MCF 10A (cell line): ENCODE measurements around the gene KRTAP5-6. TPM values are rescaled to one million over a fixed set of nuclear protein-coding genes. Genes with fewer than 3 reads are reported as not detected.

Experiments
- BruUV-seq: library from RNA; stranded (reverse); fragments of 400-500 nt; replicated peaks from 2 replicates; lab custom pipeline; 2021; lab: Mats Ljungman, UMichigan
- CTCF ChIA-PET: fragments of 300-600 bp; sonication (Branson Sonifier 250); formaldehyde crosslinking; extraction: SDS; loops from one replicate; lab custom pipeline; 2021; ENCODE audit warnings: antibody characterized with exemption, inconsistent platforms; lab: Yijun Ruan, JAX
- POLR2A ChIA-PET: fragments of 300-600, 350-650 bp; sonication (Branson Sonifier 250); formaldehyde crosslinking; extraction: SDS; loops from one replicate; lab custom pipeline; 2020; ENCODE audit warnings: antibody characterized with exemption, inconsistent platforms; lab: Yijun Ruan, JAX
- DNase-seq: peaks from one replicate; pipeline ENCODE4 v3.0.0-alpha.2; 2018; ENCODE audit not compliant: unreplicated experiment
- H3K27ac Mint-ChIP-seq: one replicate; pipeline ENCODE4 v1.8.0; 2022; ENCODE audit warnings: mild to moderate bottlenecking, low read depth, mixed read lengths; ENCODE audit not compliant: unreplicated experiment
- H3K27me3 Mint-ChIP-seq: one replicate; pipeline ENCODE4 v1.8.0; 2022; ENCODE audit warnings: mixed read lengths; ENCODE audit not compliant: insufficient read depth, unreplicated experiment
- H3K36me3 Mint-ChIP-seq: one replicate; pipeline ENCODE4 v1.8.0; 2022; ENCODE audit warnings: mild to moderate bottlenecking, moderate library complexity, mixed read lengths; ENCODE audit not compliant: insufficient read depth, unreplicated experiment
- H3K4me1 Mint-ChIP-seq: one replicate; pipeline ENCODE4 v1.8.0; 2022; ENCODE audit warnings: mixed read lengths; ENCODE audit not compliant: insufficient read depth, unreplicated experiment
- H3K4me3 Mint-ChIP-seq: one replicate; pipeline ENCODE4 v1.8.0; 2022; ENCODE audit warnings: mild to moderate bottlenecking, moderate library complexity, mixed read lengths; ENCODE audit not compliant: unreplicated experiment
- H3K9me3 Mint-ChIP-seq: one replicate; pipeline ENCODE4 v1.8.0; 2022; ENCODE audit warnings: mixed read lengths; ENCODE audit not compliant: unreplicated experiment
- intact Hi-C: fragments of 100-400 bp; cut with micrococcal nuclease; formaldehyde crosslinking; loops from 2 replicates; pipeline ENCODE4 v1.14.1; 2022
- total RNA-seq: library from RNA; stranded (reverse); gene quantifications from 2 replicates; pipeline ENCODE4 v1.2.3, GENCODE V29; 2022
- TF ChIP-seq, protein P1 (sequence below): fragments of 200-600 bp; IDR thresholded peaks from one replicate; pipeline ENCODE4 v1.8.0; 2022; ENCODE audit warnings: antibody characterized with exemption, mild to moderate bottlenecking; ENCODE audit not compliant: unreplicated experiment

Gene KRTAP5-6
- total RNA-seq, 1 experiment from 2014 or later = not detected

DNA sequence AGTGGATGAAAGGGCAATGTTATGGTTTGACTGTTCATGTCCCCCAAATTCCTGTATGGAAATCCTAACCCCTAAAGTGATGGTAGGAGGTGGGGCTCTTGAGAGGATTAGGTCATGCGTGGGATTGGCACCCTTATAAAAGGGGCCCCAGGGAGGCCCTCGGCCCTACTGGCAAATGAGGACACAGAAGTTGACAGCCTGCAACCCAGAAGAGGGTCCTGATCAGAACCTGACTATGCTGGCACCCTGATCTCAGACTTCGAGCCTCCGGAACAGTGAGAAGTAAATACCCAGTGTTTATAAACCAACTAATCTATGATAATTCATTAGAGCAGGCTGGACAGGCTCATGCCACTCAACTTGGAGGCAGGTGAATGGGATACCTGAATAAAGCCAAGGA lies 44.7 kb downstream of the KRTAP5-6 start:
- TF ChIP-seq, protein P1, sequence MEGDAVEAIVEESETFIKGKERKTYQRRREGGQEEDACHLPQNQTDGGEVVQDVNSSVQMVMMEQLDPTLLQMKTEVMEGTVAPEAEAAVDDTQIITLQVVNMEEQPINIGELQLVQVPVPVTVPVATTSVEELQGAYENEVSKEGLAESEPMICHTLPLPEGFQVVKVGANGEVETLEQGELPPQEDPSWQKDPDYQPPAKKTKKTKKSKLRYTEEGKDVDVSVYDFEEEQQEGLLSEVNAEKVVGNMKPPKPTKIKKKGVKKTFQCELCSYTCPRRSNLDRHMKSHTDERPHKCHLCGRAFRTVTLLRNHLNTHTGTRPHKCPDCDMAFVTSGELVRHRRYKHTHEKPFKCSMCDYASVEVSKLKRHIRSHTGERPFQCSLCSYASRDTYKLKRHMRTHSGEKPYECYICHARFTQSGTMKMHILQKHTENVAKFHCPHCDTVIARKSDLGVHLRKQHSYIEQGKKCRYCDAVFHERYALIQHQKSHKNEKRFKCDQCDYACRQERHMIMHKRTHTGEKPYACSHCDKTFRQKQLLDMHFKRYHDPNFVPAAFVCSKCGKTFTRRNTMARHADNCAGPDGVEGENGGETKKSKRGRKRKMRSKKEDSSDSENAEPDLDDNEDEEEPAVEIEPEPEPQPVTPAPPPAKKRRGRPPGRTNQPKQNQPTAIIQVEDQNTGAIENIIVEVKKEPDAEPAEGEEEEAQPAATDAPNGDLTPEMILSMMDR = no peak
- Mint-ChIP-seq H3K27ac (no peak overlapping the region), H3K9me3 (peaks cover 3% of the 10 kb centered on the region), H3K4me1 (peaks cover 6% of the 10 kb centered on the region), H3K4me3 (no peak overlapping the region), H3K36me3 (peaks cover 6% of the 10 kb centered on the region), H3K27me3 (peaks cover 21% of the 10 kb centered on the region)
- POLR2A ChIA-PET = interaction anchor here (0.9 to 1.1 kb wide), 2 partner anchors 21 to 48 kb away, joined by 4 to 7 read pairs; no protein-coding TSS in a partner anchor
- CTCF ChIA-PET = no interaction called here
- no peak for DNase-seq
- intact Hi-C loops = no loop called here
- BruUV-seq = no TSS peak

DNA sequence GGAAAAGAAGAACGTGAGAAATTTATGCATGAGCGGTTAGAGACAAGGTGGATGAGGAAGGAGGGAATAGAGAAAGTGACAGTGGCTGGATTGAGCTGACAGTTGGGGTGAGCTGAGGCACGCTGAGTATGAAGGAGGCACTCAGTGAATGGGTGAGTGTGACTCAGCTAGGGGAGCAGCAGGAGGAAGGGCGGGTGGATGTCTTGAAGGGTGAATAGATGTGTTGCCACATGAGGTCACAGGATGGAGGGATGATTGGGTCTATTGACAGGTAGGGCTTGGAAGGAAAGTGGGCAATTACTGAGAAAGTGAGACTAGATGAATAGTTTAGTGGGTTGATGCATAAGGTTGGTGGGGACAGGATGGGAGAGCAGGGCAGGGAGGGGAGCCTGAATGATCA lies 45.4 kb downstream of the KRTAP5-6 start:
- intact Hi-C loops = no loop called here
- no peaks in the 10 kb centered on the region for H3K9me3 Mint-ChIP-seq
- peaks cover 18% of the 10 kb centered on the region for H3K27me3 Mint-ChIP-seq
- DNase-seq = no peak
- H3K4me3 Mint-ChIP-seq = no peak overlapping the region
- H3K36me3 Mint-ChIP-seq = peaks cover 6% of the 10 kb centered on the region
- ChIA-PET POLR2A (interaction anchor here (0.6 to 1.1 kb wide), 3 partner anchors 20 to 347 kb away, joined by 3 to 7 read pairs (median 4); no protein-coding TSS in a partner anchor), CTCF (no interaction called here)
- peaks cover 6% of the 10 kb centered on the region for H3K4me1 Mint-ChIP-seq
- H3K27ac Mint-ChIP-seq = no peak overlapping the region
- TF ChIP-seq, protein P1 = no peak
- no TSS peak for BruUV-seq

DNA sequence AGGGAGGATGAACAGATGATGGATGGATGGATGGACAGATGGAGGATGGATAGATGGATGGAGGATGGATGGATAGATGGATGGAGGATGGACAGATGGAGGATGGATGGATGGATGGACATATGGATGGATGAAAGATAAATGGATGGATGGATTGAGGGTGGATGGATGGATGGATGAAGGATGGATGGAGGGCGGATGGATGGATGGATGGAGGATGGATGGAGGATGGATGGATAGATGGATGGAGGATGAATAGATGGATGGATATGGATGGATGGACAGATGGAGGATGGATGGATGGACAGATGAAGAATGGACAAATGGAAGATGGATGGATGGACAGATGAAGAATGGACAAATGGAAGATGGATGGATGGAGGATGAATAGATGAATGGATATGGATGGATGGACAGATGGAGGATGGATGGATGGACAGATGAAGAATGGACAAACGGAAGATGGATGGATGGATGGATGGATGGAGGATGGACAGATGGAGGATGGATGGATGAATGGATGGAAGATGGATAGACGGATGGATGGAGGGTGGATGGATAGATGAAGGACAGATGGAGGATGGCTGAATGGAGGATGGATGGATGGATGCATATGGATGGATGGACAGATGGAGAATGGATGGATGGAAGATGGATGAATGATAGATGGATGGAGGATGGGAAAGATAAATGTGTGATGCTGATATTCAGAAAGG lies 46.0 kb downstream of the KRTAP5-6 start:
- Mint-ChIP-seq H3K4me1 (peaks cover 6% of the 10 kb centered on the region), H3K9me3 (no peaks in the 10 kb centered on the region), H3K27ac (no peak overlapping the region), H3K4me3 (no peak overlapping the region), H3K27me3 (peaks cover 18% of the 10 kb centered on the region), H3K36me3 (peaks cover 6% of the 10 kb centered on the region)
- no TSS peak for BruUV-seq
- intact Hi-C loops = no loop called here
- CTCF ChIA-PET = interaction anchor here (1.0 kb wide), 1 partner anchor 179 kb away, joined by 3 read pairs; no protein-coding TSS in a partner anchor
- DNase-seq = no peak
- TF ChIP-seq, protein P1 = no peak
- POLR2A ChIA-PET = interaction anchor here (0.6 to 1.3 kb wide), 4 partner anchors 7 to 346 kb away, joined by 3 to 7 read pairs (median 4); no protein-coding TSS in a partner anchor

DNA sequence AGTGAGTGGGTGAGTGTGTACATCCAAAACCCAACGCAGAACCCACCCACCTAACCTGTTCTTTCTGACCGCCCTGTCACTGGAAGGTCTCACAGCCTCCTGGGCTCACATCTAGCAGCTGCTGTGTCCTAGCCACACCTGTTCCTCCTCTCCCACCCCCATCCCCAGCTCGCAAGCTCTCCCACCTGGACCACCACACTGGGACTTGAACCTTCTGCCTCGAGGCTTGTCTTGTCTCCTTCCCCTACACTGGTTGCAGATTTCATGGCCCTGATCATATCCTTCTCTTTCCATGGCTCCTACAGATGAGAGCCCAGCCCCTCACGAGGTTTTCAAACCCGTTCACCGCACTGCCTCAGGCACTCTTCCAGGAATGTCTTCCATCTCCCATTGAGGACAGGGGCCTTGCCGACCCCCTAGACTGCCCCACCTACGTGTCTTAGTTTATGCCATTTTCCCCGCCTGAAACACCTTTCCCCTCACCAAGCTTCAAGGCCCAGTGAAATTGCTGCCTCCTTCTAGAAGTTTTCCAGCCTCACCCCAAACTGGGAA lies 46.7 kb downstream of the KRTAP5-6 start:
- Mint-ChIP-seq H3K9me3 (no peaks in the 10 kb centered on the region), H3K27ac (no peak overlapping the region), H3K4me3 (no peak overlapping the region), H3K4me1 (peaks cover 6% of the 10 kb centered on the region), H3K36me3 (peaks cover 6% of the 10 kb centered on the region), H3K27me3 (peaks cover 14% of the 10 kb centered on the region)
- TF ChIP-seq, protein P1 = no peak
- no TSS peak for BruUV-seq
- CTCF ChIA-PET = interaction anchor here (1.0 kb wide), 1 partner anchor 179 kb away, joined by 3 read pairs; no protein-coding TSS in a partner anchor
- no peak for DNase-seq
- POLR2A ChIA-PET = interaction anchor here (1.1 to 1.3 kb wide), 2 partner anchors 8 to 90 kb away, joined by 3 read pairs; no protein-coding TSS in a partner anchor
- intact Hi-C loops = no loop called here
